Neural progenitor cell (in vitro differentiated cells): ENCODE data around the gene IMPACT. TPM values are rescaled to one million over a fixed set of nuclear protein-coding genes. Genes with fewer than 3 reads are reported as not detected.

ENCODE experiments used
- DNase-seq: peaks from one replicate; pipeline ENCODE4 v3.0.0-alpha.2; 2016; ENCODE audit warnings: low spot score
- H2AFZ ChIP-seq: fragments of 200-600 bp; sonication (generic); replicated peaks from 2 replicates; pipeline ENCODE4 v1.6.1; 2016; ENCODE audit warnings: antibody characterized with exemption
- H3F3A ChIP-seq: fragments of 200-600 bp; sonication (generic); 2 replicates; pipeline ENCODE4 v1.6.1; 2016; ENCODE audit warnings: antibody characterized with exemption, low read depth
- H3K27ac ChIP-seq: fragments of 200-600 bp; sonication (generic); 2 replicates; pipeline ENCODE4 v1.5.1; 2016; ENCODE audit warnings: mild to moderate bottlenecking
- H3K27me3 ChIP-seq: fragments of 200-600 bp; sonication (generic); 2 replicates; pipeline ENCODE4 v1.6.1; 2016; ENCODE audit warnings: mild to moderate bottlenecking, moderate library complexity
- H3K36me3 ChIP-seq: fragments of 200-600 bp; sonication (generic); 2 replicates; pipeline ENCODE4 v1.5.1; 2016
- H3K4me1 ChIP-seq: fragments of 200-600 bp; sonication (generic); 2 replicates; pipeline ENCODE4 v1.6.1; 2016; ENCODE audit warnings: mixed run types
- H3K4me2 ChIP-seq: fragments of 200-600 bp; sonication (generic); 2 replicates; pipeline ENCODE4 v1.6.1; 2016
- H3K4me3 ChIP-seq: fragments of 200-600 bp; sonication (generic); 2 replicates; pipeline ENCODE4 v1.5.1; 2016
- H3K79me2 ChIP-seq: fragments of 200-600 bp; sonication (generic); 2 replicates; pipeline ENCODE4 v1.6.1; 2016; ENCODE audit warnings: low read depth
- H3K9ac ChIP-seq: fragments of 200-600 bp; sonication (generic); 2 replicates; pipeline ENCODE4 v1.6.1; 2016
- H3K9me3 ChIP-seq: fragments of 200-600 bp; sonication (generic); 2 replicates; pipeline ENCODE4 v1.5.1; 2016; ENCODE audit warnings: low read depth
- H4K20me1 ChIP-seq: fragments of 200-600 bp; sonication (generic); 2 replicates; pipeline ENCODE4 v1.6.1; 2016; ENCODE audit warnings: low read depth
- H3K27ac Mint-ChIP-seq: 3 replicates; pipeline ENCODE4 v1.8.0; 2021; ENCODE audit warnings: mixed read lengths
- H3K27me3 Mint-ChIP-seq: 2 replicates; pipeline ENCODE4 v1.8.0; 2022; ENCODE audit warnings: low read depth, mild to moderate bottlenecking, inconsistent platforms, moderate library complexity, mixed read lengths; ENCODE audit not compliant: insufficient read depth
- H3K36me3 Mint-ChIP-seq: 3 replicates; pipeline ENCODE4 v1.8.0; 2021; ENCODE audit warnings: mixed read lengths
- H3K4me1 Mint-ChIP-seq: 3 replicates; pipeline ENCODE4 v1.8.0; 2021; ENCODE audit warnings: mixed read lengths
- H3K4me3 Mint-ChIP-seq: 3 replicates; pipeline ENCODE4 v1.8.0; 2021; ENCODE audit warnings: mild to moderate bottlenecking, moderate library complexity, mixed read lengths
- H3K9me3 Mint-ChIP-seq: 3 replicates; pipeline ENCODE4 v1.8.0; 2020; ENCODE audit warnings: mixed read lengths
- EZH2 ChIP-seq: fragments of 200-600 bp; sonication (generic); IDR thresholded peaks from 2 replicates; pipeline ENCODE4 v1.6.1; 2017; ENCODE audit warnings: antibody characterized with exemption, mild to moderate bottlenecking, moderate library complexity
- EZH2phosphoT487 ChIP-seq: fragments of 200-600 bp; sonication (generic); IDR thresholded peaks from 2 replicates; pipeline ENCODE4 v1.6.1; 2017; ENCODE audit warnings: antibody characterized with exemption
- total RNA-seq: library from RNA; depleted of rRNA; stranded (reverse); fragments of >200 nt; gene quantifications from 2 replicates; pipeline ENCODE4 v1.2.3, GENCODE V29; 2015; ENCODE audit warnings: low replicate concordance
- TF ChIP-seq, protein P1 (sequence below): fragments of 200-600 bp; sonication (generic); IDR thresholded peaks from 2 replicates; pipeline ENCODE4 v1.5.1; 2017; ENCODE audit warnings: antibody characterized with exemption, mild to moderate bottlenecking

Gene IMPACT
- total RNA-seq, 1 donor from 2014 or later = 66.5 TPM

DNA sequence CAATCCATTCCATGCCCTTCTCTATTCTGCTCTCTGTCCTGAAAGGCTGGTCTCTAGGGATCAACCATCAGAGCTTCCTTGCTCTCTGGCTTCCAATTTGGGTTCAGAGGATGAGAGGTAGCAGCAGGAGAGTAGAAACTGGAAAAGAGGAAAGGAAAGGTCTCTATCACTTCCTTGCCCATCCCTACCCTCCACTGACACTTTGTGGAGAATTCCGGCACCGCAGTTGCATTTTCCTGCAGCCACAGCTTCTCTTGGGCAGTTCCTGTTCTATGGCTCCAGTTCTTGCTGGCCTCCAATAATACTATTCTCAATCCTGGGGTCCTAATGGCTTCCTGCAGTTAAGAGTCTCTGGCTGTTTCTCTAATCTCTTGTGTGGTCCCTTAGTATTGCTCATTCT is 13.3 kb upstream of the IMPACT start:
- Histone ChIP-seq H3K9ac (no peak overlapping the region), H4K20me1 (no peaks in the 10 kb centered on the region), H3K9me3 (no peaks in the 10 kb centered on the region), H3K4me1 (peaks cover 3% of the 10 kb centered on the region), H3K27me3 (no peaks in the 10 kb centered on the region), H3F3A (no peaks in the 10 kb centered on the region), H3K4me3 (no peak overlapping the region), H3K79me2 (no peaks in the 10 kb centered on the region), H3K36me3 (no peaks in the 10 kb centered on the region), H3K27ac (no peak overlapping the region), H3K4me2 (no peak overlapping the region), H2AFZ (peak overlapping the region; percentile 88)
- H3K4me3 Mint-ChIP-seq = no peak overlapping the region
- peak; percentile 54 for DNase-seq
- TF ChIP-seq, protein P1, sequence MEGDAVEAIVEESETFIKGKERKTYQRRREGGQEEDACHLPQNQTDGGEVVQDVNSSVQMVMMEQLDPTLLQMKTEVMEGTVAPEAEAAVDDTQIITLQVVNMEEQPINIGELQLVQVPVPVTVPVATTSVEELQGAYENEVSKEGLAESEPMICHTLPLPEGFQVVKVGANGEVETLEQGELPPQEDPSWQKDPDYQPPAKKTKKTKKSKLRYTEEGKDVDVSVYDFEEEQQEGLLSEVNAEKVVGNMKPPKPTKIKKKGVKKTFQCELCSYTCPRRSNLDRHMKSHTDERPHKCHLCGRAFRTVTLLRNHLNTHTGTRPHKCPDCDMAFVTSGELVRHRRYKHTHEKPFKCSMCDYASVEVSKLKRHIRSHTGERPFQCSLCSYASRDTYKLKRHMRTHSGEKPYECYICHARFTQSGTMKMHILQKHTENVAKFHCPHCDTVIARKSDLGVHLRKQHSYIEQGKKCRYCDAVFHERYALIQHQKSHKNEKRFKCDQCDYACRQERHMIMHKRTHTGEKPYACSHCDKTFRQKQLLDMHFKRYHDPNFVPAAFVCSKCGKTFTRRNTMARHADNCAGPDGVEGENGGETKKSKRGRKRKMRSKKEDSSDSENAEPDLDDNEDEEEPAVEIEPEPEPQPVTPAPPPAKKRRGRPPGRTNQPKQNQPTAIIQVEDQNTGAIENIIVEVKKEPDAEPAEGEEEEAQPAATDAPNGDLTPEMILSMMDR = peak; percentile 47
- no peak for TF ChIP-seq EZH2phosphoT487
- H3K36me3 Mint-ChIP-seq = no peaks in the 10 kb centered on the region
- peaks cover 9% of the 10 kb centered on the region for H3K4me1 Mint-ChIP-seq
- no peaks in the 10 kb centered on the region for H3K9me3 Mint-ChIP-seq
- H3K27me3 Mint-ChIP-seq = peaks cover 12% of the 10 kb centered on the region
- no peak overlapping the region for H3K27ac Mint-ChIP-seq

DNA sequence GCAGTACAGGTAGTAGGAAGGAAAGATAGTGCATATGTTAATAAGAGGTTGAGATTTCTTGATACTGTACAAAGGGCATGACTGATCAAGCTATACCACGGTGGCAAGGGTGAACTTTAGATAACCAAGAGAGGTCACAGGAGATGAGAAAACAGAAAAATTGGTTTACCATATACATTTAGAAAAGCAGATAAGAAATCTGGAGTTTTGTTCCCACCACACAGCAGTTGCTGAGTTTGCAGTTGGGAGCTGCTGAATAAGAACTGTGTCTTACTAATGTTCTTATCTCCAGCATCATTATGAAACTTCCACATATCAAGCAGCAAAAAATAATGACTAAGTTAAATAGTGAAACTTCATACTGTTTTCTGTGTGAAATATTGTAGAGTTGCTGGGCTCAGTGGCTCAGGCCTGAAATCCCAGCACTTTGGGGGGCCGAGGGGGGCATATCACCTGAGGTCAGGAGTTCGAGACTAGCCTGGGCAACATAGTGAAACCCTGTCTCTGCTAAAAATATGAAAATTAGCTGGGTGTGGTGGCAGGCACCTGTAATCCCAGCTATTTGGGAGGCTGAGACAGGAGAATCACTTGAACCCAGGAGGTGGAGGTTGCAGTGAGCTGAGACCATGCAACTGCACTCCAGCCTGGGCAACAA is 12.0 kb upstream of the IMPACT start:
- Histone ChIP-seq H3K9me3 (no peaks in the 10 kb centered on the region), H3K36me3 (no peaks in the 10 kb centered on the region), H3F3A (no peaks in the 10 kb centered on the region), H3K27me3 (no peaks in the 10 kb centered on the region), H3K4me1 (peaks cover 3% of the 10 kb centered on the region), H3K4me2 (no peak overlapping the region), H3K9ac (no peak overlapping the region), H3K79me2 (no peaks in the 10 kb centered on the region), H3K4me3 (no peak overlapping the region), H3K27ac (no peak overlapping the region), H2AFZ (no peak overlapping the region), H4K20me1 (no peaks in the 10 kb centered on the region)
- TF ChIP-seq EZH2phosphoT487 (no peak), EZH2 (no peak)
- TF ChIP-seq, protein P1 = no peak
- H3K4me3 Mint-ChIP-seq = no peak overlapping the region
- H3K4me1 Mint-ChIP-seq = peaks cover 9% of the 10 kb centered on the region
- H3K27me3 Mint-ChIP-seq = peaks cover 7% of the 10 kb centered on the region
- no peaks in the 10 kb centered on the region for H3K36me3 Mint-ChIP-seq
- no peaks in the 10 kb centered on the region for H3K9me3 Mint-ChIP-seq
- no peak overlapping the region for H3K27ac Mint-ChIP-seq
- no peak for DNase-seq

DNA sequence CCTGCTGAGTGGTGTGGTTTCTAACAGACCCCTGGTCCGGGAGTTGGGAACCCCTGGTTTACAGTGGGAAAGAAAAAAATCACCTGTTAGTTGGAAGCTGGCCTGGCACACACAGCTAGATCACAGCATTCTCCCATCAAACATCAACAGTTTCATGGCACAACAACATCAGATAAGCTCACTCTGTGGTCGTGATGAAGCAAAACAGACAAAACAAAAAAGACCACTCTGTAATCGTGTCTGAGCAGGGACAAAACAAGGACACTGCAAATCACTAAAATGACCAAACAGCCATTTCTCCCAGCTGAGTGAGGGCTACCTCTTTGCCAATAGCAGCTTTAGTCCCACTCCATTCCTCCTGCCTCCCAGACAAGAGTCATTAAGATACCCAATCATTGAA is 9.0 kb upstream of the IMPACT start:
- Histone ChIP-seq H3K4me2 (no peak overlapping the region), H3K4me1 (peaks cover 3% of the 10 kb centered on the region), H3K9me3 (no peaks in the 10 kb centered on the region), H3K27me3 (no peaks in the 10 kb centered on the region), H3K9ac (no peak overlapping the region), H3K4me3 (no peak overlapping the region), H3K36me3 (no peaks in the 10 kb centered on the region), H2AFZ (peak overlapping the region; percentile 68), H3K27ac (no peak overlapping the region), H3K79me2 (no peaks in the 10 kb centered on the region), H4K20me1 (no peaks in the 10 kb centered on the region), H3F3A (no peaks in the 10 kb centered on the region)
- Mint-ChIP-seq H3K27me3 (peaks cover 4% of the 10 kb centered on the region), H3K9me3 (no peaks in the 10 kb centered on the region), H3K27ac (peak overlapping the region; percentile 74), H3K4me3 (no peak overlapping the region), H3K36me3 (no peaks in the 10 kb centered on the region), H3K4me1 (peaks cover 9% of the 10 kb centered on the region)
- no peak for TF ChIP-seq EZH2phosphoT487
- TF ChIP-seq, protein P1 = no peak
- TF ChIP-seq EZH2 = no peak
- DNase-seq = no peak
